Adrenal gland (tissue), 5 donors: Measurements from ENCODE around the gene GPAM.

Source experiments
- CTCF ChIP-seq, 6 experiments: fragments of 450-650 bp in 4 of 6; fragments of 200-600 bp in 2 of 6; sonication (generic) in 1 of 6; IDR thresholded peaks; 1 replicate in 5 of 6; 2 replicates in 1 of 6; pipeline versions ENCODE4 v1.5.1 to v1.8.0; 2016 to 2021; ENCODE audit warnings: antibody characterized with exemption in 6 of 6, mild to moderate bottlenecking in 2 of 6, moderate library complexity in 1 of 6
- POLR2A ChIP-seq, 2 donors: fragments of 450-650 bp; IDR thresholded peaks; one replicate each; pipeline ENCODE4 v1.6.1; 2017; ENCODE audit warnings: antibody characterized with exemption in 2 of 2, mild to moderate bottlenecking in 2 of 2, moderate library complexity in 1 of 2
- donor health status: DM: no; HTN: no; CAD: no.

GRCh38 chr10:112143420-112143819 is 40.1 kb downstream of the GPAM start:
- TF ChIP-seq CTCF (IDR thresholded peaks at IDR 0.05) (no peak), POLR2A (IDR thresholded peaks at IDR 0.05) (no peak)
